Measurements from ENCODE around the gene LLGL2.
A peak's percentile ranks its signal among the peaks of the same experiment; 100 is the strongest.

LLGL2 gene

GRCh38 chr17:75491680-75492079, 33.8 kb upstream of the LLGL2 start:
- DNase-seq, result no peak

GRCh38 chr17:75492555-75493168, 32.8 kb upstream of the LLGL2 start:
- no peak for DNase-seq

GRCh38 chr17:75493476-75494129, 31.9 kb upstream of the LLGL2 start:
- DNase-seq, result no peak

- DNase-seq, result no peak
Observed at GRCh38 chr17:75494326-75494877, 31.1 kb upstream of the LLGL2 start.

- DNase-seq, result no peak
Observed at GRCh38 chr17:75496005-75496404, 29.5 kb upstream of the LLGL2 start.

GRCh38 chr17:75498039-75498725, 27.3 kb upstream of the LLGL2 start:
- no peak for DNase-seq

- DNase-seq, result no peak
Observed at GRCh38 chr17:75498726-75499213, 26.7 kb upstream of the LLGL2 start.

GRCh38 chr17:75499313-75500022, 26.0 kb upstream of the LLGL2 start:
- no peak for DNase-seq

GRCh38 chr17:75500419-75501216, 24.9 kb upstream of the LLGL2 start:
- DNase-seq, result no peak

GRCh38 chr17:75501378-75502071, 24.0 kb upstream of the LLGL2 start:
- DNase-seq, result no peak

GRCh38 chr17:75502072-75502720, 23.3 kb upstream of the LLGL2 start:
- DNase-seq, result no peak

GRCh38 chr17:75502721-75503329, 22.7 kb upstream of the LLGL2 start:
- DNase-seq, result no peak

- no peak for DNase-seq
Observed at GRCh38 chr17:75503337-75503950, 22.1 kb upstream of the LLGL2 start.

GRCh38 chr17:75503976-75504346, 21.5 kb upstream of the LLGL2 start:
- DNase-seq, result no peak

GRCh38 chr17:75504347-75505151, 20.9 kb upstream of the LLGL2 start:
- peak; percentile 49 for DNase-seq

- DNase-seq, result no peak
Observed at GRCh38 chr17:75505152-75505409, 20.4 kb upstream of the LLGL2 start.

GRCh38 chr17:75505640-75506039, 19.9 kb upstream of the LLGL2 start:
- DNase-seq, result no peak

- DNase-seq, result no peak
Observed at GRCh38 chr17:75506134-75506533, 19.4 kb upstream of the LLGL2 start.

- DNase-seq, result no peak
Observed at GRCh38 chr17:75506888-75507287, 18.6 kb upstream of the LLGL2 start.

Measured in OCI-M1 (cell line).